OCI-LY1 (cell line): ENCODE measurements around the gene SP7.
A peak's percentile ranks its signal among the peaks of the same experiment; 100 is the strongest.

Experiments
- H2AFZ ChIP-seq: fragments of 200-600 bp; sonication (generic), shearing (Covaris generic); 2 replicates; pipeline ENCODE4 v1.6.0; 2014; ENCODE audit warnings: antibody characterized with exemption, mild to moderate bottlenecking, low read length
- H3F3A ChIP-seq: fragments of 200-600 bp; sonication (generic), shearing (Covaris generic); 2 replicates; pipeline ENCODE4 v1.6.0; 2014; ENCODE audit warnings: mild to moderate bottlenecking, antibody characterized with exemption, low read length, moderate library complexity; ENCODE audit not compliant: insufficient read depth
- H3K27ac ChIP-seq: fragments of 200-600 bp; sonication (generic); 2 replicates; pipeline ENCODE4 v1.5.1; 2014; ENCODE audit warnings: low read length, mixed run types, mild to moderate bottlenecking, low read depth; ENCODE audit not compliant: poor library complexity, severe bottlenecking
- H3K27me3 ChIP-seq: fragments of 200-600 bp; sonication (generic); 2 replicates; pipeline ENCODE4 v1.6.0; 2014; ENCODE audit warnings: antibody characterized with exemption, mild to moderate bottlenecking, low read length, moderate library complexity; ENCODE audit not compliant: insufficient read depth
- H3K36me3 ChIP-seq: fragments of 200-600 bp; sonication (generic); 2 replicates; pipeline ENCODE4 v1.6.1; 2014; ENCODE audit warnings: mild to moderate bottlenecking, antibody characterized with exemption, low read length, moderate library complexity, mixed read lengths; ENCODE audit not compliant: insufficient read depth
- H3K4me1 ChIP-seq: fragments of 200-600 bp; sonication (generic); 2 replicates; pipeline ENCODE4 v1.5.1; 2014; ENCODE audit warnings: mild to moderate bottlenecking, low read length, moderate library complexity; ENCODE audit not compliant: insufficient read depth, severe bottlenecking
- H3K4me2 ChIP-seq: fragments of 200-600 bp; sonication (generic), shearing (Covaris generic); 2 replicates; pipeline ENCODE4 v1.6.1; 2014; ENCODE audit warnings: low read length
- H3K4me3 ChIP-seq: fragments of 200-600 bp; sonication (generic); 2 replicates; pipeline ENCODE4 v1.5.1; 2014; ENCODE audit warnings: low read length, low read depth, mild to moderate bottlenecking, mixed read lengths; ENCODE audit not compliant: poor library complexity, severe bottlenecking
- H3K79me2 ChIP-seq: fragments of 200-600 bp; shearing (Covaris generic); 2 replicates; pipeline ENCODE4 v1.6.1; 2016; ENCODE audit warnings: mixed run types, low read length, mixed read lengths; ENCODE audit not compliant: insufficient read depth
- H3K9ac ChIP-seq: fragments of 200-600 bp; sonication (generic), shearing (Covaris generic); 2 replicates; pipeline ENCODE4 v1.6.1; 2014; ENCODE audit warnings: mild to moderate bottlenecking, low read length, mixed read lengths
- H3K9me2 ChIP-seq: fragments of 200-600 bp; sonication (generic), shearing (Covaris generic); 2 replicates; pipeline ENCODE4 v1.6.1; 2014; ENCODE audit warnings: low read depth, mild to moderate bottlenecking, low read length, mixed read lengths
- H3K9me3 ChIP-seq: fragments of 200-600 bp; shearing (Covaris generic); 2 replicates; pipeline ENCODE4 v1.6.1; 2014; ENCODE audit warnings: low read length, mixed read lengths
- H4K20me1 ChIP-seq: fragments of 200-600 bp; sonication (generic), shearing (Covaris generic); 2 replicates; pipeline ENCODE4 v1.6.0; 2016; ENCODE audit warnings: mild to moderate bottlenecking, low read length; ENCODE audit not compliant: insufficient read depth
- EZH2 ChIP-seq: fragments of 200-600 bp; sonication (generic), shearing (Covaris generic); IDR thresholded peaks from 2 replicates; pipeline ENCODE4 v1.8.0; 2017; ENCODE audit warnings: borderline replicate concordance, mixed run types, mild to moderate bottlenecking, antibody characterized with exemption, low read length, moderate library complexity, mixed read lengths
- TF ChIP-seq, protein P1 (sequence below): fragments of 200-600 bp; sonication (generic), shearing (Covaris generic); IDR thresholded peaks from 2 replicates; pipeline ENCODE4 v1.5.1; 2017; ENCODE audit warnings: mild to moderate bottlenecking, antibody characterized with exemption, low read length, moderate library complexity, mixed read lengths

The SP7 gene

DNA sequence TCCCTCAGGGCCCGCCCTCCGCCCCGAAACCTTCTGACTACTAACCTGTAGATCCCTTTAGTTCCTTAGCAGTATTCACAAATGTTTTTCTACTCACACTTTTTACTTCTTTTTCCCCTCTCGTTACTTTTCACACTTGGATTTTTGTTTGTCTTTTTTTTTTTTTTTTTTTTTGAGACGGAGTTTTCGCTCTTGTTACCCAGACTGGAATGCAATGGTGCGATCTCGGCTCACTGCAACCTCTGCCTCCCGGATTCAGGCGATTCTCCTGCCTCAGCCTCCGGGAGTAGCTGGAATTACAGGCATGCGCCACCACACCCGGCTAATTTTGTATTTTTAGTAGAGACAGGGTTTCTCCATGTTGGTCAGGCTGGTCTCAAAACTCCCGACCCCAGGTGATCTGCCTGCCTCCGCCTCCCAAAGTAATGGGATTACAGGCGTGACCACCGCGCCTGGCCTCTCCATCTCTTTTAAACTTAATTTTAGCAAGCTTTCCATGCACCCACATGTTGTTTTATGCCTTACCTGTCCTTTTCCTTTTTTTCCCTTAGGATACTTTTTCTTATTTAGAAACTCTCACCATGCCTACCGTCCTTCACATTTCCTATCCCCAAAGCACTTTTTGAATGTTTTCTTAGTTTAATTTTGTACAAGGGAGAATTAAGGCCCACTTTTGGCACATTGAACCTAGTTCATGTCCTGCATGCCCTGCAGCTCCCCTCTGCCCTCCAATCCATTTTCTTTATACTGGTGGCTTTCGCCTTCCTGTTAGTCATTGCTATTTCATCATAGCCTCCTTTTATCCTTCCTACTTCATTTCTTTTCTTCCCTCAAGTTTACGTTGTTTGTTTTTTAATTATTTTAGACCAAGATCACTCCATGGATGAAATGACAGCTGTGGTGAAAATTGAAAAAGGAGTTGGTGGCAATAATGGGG, 44.9 kb upstream of the SP7 start:
- H3K27me3 ChIP-seq = no peaks in the 10 kb centered on the region
- no peaks in the 10 kb centered on the region for H3K9me3 ChIP-seq
- peaks cover 32% of the 10 kb centered on the region for H3K36me3 ChIP-seq
- peak overlapping the region; percentile 82 for H3K27ac ChIP-seq
- H3K4me3 ChIP-seq = peak overlapping the region; percentile 72
- TF ChIP-seq EZH2 = no peak
- peak overlapping the region; percentile 75 for H3K9ac ChIP-seq
- no peaks in the 10 kb centered on the region for H4K20me1 ChIP-seq
- no peaks in the 10 kb centered on the region for H3K9me2 ChIP-seq
- no peak overlapping the region for H2AFZ ChIP-seq
- peaks cover 55% of the 10 kb centered on the region for H3K4me1 ChIP-seq
- H3K79me2 ChIP-seq = peaks cover 12% of the 10 kb centered on the region; the same call in 1 of the 2 replicates
- H3F3A ChIP-seq = no peaks in the 10 kb centered on the region; the same call in 1 of the 2 replicates
- H3K4me2 ChIP-seq = peak overlapping the region; percentile 70

DNA sequence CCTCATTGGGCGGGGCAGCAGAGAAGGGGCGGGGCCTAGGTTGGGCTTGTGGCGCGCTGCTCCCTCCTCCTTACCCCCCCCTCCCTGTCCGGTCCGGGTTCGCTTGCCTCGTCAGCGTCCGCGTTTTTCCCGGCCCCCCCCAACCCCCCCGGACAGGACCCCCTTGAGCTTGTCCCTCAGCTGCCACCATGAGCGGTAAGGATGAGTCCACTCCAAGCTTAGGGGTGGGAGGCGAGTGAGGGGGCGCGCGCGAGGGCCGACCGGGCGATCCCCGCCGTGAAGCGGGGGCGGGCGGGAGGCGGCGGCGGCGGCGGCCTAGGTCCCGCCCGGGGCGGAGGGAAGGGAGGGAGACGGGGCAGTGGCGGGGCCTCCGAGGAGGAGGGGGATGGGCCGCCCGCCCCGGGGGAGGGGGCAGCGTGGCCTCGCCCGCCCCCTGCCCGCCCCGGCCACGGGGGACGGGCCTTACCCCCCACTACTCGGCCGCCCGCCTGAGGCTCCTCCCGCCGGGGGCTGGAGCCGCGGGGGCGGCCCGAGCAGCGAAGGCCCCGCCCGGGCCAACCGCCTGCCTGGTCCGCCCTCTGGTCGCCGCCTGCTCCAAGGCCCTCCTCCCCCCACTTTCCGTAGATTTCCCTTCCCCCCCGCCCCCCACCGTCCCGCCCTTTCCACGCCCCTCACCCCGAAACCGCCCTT, 44.1 kb upstream of the SP7 start, which contains the start of gene SP1:
SP1 (plus strand) TSS at position 73 of the 690 bp plus-strand sequence; CDS start at position 189, 116 bp downstream.
- Histone ChIP-seq H4K20me1 (no peaks in the 10 kb centered on the region), H3K79me2 (peaks cover 8% of the 10 kb centered on the region; the same call in 1 of the 2 replicates), H3K36me3 (peaks cover 28% of the 10 kb centered on the region), H3K9me2 (no peaks in the 10 kb centered on the region), H3F3A (no peaks in the 10 kb centered on the region; the same call in 1 of the 2 replicates), H2AFZ (no peak within 1 kb of the TSS), H3K9ac (peak within 1 kb of the TSS; percentile 97), H3K4me1 (peaks cover 51% of the 10 kb centered on the region), H3K4me3 (peak within 1 kb of the TSS; percentile 72), H3K27me3 (no peaks in the 10 kb centered on the region), H3K27ac (peak within 1 kb of the TSS; percentile 93), H3K4me2 (peak within 1 kb of the TSS; percentile 92), H3K9me3 (no peaks in the 10 kb centered on the region)
- TF ChIP-seq, protein P1, sequence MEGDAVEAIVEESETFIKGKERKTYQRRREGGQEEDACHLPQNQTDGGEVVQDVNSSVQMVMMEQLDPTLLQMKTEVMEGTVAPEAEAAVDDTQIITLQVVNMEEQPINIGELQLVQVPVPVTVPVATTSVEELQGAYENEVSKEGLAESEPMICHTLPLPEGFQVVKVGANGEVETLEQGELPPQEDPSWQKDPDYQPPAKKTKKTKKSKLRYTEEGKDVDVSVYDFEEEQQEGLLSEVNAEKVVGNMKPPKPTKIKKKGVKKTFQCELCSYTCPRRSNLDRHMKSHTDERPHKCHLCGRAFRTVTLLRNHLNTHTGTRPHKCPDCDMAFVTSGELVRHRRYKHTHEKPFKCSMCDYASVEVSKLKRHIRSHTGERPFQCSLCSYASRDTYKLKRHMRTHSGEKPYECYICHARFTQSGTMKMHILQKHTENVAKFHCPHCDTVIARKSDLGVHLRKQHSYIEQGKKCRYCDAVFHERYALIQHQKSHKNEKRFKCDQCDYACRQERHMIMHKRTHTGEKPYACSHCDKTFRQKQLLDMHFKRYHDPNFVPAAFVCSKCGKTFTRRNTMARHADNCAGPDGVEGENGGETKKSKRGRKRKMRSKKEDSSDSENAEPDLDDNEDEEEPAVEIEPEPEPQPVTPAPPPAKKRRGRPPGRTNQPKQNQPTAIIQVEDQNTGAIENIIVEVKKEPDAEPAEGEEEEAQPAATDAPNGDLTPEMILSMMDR = no peak

DNA sequence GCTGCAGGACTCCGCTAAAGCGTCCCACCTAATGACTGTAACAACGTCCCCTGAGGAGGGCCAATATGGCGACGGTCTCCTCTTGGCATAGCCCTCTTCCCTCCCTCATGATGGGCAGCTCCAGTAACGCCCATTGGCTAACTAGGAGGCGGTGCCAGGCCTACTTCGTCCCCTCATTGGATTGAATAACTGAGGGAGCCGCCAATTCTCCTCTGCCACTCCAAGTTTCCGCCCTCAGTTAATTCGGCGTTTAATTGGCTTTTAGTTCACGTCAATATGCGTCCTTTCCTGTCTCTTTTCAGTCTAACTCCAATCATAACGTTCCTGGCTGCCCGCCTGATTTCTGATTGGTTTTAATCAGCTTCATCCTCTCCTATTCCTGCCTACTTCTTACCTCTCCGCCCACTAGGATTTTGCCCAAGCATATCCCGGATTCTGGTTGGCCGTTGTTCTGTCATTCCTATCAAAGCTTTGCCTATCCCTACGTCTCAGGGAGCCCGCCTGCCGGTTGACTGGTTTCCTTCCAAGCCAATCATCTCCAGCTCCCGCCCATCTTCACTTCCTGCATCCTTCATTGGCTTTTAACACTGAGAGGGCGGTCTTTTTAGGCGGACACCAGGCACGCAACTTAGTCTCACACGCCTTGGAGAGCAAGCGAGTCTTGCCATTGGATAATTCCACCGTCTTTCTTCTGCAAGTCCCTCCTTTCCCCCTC, 43.4 kb upstream of the SP7 start:
- Histone ChIP-seq H3K27me3 (no peaks in the 10 kb centered on the region), H3K4me3 (peak overlapping the region; percentile 72), H3K36me3 (peaks cover 25% of the 10 kb centered on the region), H3K4me2 (peak overlapping the region; percentile 92), H3K79me2 (peaks cover 6% of the 10 kb centered on the region; the same call in 1 of the 2 replicates), H3K27ac (peak overlapping the region; percentile 93), H3K4me1 (peaks cover 49% of the 10 kb centered on the region), H3K9me3 (no peaks in the 10 kb centered on the region), H3F3A (no peaks in the 10 kb centered on the region; the same call in 1 of the 2 replicates), H3K9me2 (no peaks in the 10 kb centered on the region), H2AFZ (no peak overlapping the region), H4K20me1 (no peaks in the 10 kb centered on the region), H3K9ac (peak overlapping the region; percentile 97)
- TF ChIP-seq, protein P1 = no peak
- no peak for TF ChIP-seq EZH2
